ENCODE measurements around the gene KCNJ4.

The KCNJ4 gene

DNA sequence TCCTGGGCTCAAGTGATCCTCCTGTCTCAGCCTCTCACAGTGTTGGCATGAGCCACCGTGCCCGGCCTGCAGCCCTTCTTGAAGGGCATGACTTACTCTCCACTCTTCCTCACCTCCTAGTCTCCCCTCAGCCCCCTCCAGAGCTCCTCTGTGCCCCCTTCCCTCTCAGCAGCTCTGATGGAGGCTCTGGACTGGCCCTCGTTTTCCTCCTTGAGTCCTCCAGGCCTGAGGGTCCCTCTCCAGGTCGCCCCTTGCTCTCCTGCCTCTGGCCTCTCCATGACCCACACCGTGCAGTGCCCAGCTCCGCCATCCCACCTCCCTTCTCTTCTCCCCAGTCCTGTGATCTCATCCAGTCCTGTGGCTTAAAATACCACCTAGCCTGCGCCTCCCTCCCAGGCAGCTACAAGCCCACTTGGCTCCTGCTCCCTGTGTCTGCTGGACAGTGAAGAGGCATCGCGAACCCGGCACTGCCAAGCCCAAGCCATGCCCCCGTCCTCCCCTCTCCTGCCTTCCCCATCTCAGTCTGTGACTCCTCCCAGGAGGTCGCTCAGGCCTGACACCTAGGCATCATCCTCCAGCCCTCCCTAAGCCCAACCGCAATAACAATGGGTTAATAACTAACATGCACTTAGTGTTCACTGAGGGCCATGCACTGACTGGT lies 11.9 kb downstream of the KCNJ4 start:
- CTCF ChIA-PET, result interaction anchor here (0.6 kb wide), 1 partner anchor 129 kb away, joined by 3 read pairs; no protein-coding TSS in a partner anchor
- no peak overlapping the region for H3K27ac ChIP-seq
- POLR2A ChIA-PET (ENCODE audit: low non-redundant PET), result no interaction called here
- TF ChIP-seq, protein P1, sequence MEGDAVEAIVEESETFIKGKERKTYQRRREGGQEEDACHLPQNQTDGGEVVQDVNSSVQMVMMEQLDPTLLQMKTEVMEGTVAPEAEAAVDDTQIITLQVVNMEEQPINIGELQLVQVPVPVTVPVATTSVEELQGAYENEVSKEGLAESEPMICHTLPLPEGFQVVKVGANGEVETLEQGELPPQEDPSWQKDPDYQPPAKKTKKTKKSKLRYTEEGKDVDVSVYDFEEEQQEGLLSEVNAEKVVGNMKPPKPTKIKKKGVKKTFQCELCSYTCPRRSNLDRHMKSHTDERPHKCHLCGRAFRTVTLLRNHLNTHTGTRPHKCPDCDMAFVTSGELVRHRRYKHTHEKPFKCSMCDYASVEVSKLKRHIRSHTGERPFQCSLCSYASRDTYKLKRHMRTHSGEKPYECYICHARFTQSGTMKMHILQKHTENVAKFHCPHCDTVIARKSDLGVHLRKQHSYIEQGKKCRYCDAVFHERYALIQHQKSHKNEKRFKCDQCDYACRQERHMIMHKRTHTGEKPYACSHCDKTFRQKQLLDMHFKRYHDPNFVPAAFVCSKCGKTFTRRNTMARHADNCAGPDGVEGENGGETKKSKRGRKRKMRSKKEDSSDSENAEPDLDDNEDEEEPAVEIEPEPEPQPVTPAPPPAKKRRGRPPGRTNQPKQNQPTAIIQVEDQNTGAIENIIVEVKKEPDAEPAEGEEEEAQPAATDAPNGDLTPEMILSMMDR (conservative IDR thresholded peaks at IDR 0.05; ENCODE audit: low read depth), result no peak
- no peak for DNase-seq (ENCODE audit: low spot score)

DNA sequence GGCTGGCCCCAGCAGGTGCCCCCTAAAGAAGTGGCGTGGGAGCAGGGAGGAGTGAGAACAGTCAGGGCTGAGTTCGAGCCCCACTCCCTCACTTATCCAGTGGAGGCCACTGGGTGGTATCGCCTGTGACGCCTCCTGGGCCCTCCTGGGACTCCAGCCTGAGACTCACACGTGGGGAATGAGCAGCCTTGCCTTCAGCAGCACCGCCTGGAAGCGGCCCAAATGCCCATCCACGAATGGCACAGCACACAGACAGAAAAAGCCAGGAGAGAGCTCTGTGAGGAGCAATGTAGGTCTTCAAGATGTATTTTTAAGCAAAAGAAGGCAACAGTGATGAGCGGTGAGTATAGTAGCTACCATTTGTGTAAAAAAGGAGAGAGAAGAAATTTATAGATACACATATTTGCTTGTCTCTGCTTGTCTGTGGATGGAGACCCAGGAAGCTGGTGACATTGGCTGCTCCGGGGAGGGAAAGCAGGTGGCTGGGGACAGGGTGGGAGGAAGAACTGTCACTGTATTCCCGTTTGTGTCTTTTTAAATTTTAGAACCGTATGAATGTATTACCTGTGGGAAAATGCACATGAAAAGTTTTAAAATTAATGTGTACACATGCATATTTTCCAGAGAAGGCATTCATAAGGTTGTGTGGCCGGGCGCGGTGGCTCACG lies 13.2 kb downstream of the KCNJ4 start:
- H3K27ac ChIP-seq, result no peak overlapping the region
- ChIA-PET POLR2A (ENCODE audit: low non-redundant PET) (interaction anchor here (0.6 kb wide), 1 partner anchor 17 kb away, joined by 3 read pairs; no protein-coding TSS in a partner anchor), CTCF (interaction anchor here (0.6 kb wide), 1 partner anchor 327 kb away, joined by 3 read pairs; no protein-coding TSS in a partner anchor)
- TF ChIP-seq, protein P1 (conservative IDR thresholded peaks at IDR 0.05; ENCODE audit: low read depth), result no peak
- no peak for DNase-seq (ENCODE audit: low spot score)

DNA sequence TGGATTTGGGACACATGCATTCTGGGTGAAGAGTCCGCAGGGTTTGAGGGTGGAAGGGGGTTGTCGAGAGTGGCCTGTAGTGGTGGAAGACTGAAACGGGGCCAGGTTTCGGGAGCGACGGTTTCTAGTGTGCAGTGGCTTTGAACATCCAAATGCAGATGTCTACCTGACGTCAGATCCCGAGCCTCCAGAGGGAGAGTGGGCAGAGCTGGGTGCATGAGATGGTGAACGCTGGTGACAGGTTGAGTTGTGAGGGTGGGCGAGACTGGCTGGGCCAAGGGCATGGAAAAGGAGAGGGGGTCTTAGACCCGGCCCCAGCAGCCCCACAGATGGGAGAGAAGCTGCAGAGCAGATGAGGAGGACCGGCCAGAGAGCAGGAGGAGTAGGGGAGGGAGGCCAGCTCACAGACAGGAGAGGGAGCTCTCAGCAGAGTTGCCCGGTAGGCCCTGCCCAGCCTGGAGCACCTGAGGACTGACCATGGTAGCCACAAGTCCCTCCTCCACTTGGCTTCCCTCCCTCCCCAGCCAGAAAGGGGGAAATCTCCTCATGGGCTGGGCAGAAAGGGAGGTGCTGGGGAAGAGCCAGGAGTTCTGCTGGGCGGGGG lies 14.2 kb downstream of the KCNJ4 start:
- no peak overlapping the region for H3K27ac ChIP-seq
- DNase-seq (ENCODE audit: low spot score), result no peak
- TF ChIP-seq, protein P1 (conservative IDR thresholded peaks at IDR 0.05; ENCODE audit: low read depth), result no peak
- POLR2A ChIA-PET (ENCODE audit: low non-redundant PET), result no interaction called here
- CTCF ChIA-PET, result interaction anchor here (0.6 kb wide), 1 partner anchor 91 kb away, joined by 3 read pairs; no protein-coding TSS in a partner anchor

DNA sequence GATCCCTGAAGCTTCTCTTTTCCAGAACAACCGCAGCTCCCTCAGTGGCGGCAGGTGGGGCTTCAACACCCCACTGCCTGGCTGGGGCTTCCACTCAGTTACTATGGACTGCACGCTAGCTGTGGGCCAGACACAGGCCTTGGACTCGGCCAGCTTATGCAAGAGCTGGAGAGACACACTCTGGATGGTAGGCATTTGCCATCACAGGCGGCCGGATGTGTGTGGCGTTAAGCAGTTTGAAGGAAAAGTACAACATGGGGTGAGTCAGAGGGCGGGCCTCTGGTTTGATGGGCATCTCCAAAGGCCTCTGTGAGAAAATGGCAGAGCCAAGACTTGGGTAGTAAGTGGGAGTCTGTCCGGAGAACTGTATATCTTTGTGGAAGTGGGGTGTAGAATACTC lies 17.6 kb downstream of the KCNJ4 start:
- POLR2A ChIA-PET (ENCODE audit: low non-redundant PET), result no interaction called here

DNA sequence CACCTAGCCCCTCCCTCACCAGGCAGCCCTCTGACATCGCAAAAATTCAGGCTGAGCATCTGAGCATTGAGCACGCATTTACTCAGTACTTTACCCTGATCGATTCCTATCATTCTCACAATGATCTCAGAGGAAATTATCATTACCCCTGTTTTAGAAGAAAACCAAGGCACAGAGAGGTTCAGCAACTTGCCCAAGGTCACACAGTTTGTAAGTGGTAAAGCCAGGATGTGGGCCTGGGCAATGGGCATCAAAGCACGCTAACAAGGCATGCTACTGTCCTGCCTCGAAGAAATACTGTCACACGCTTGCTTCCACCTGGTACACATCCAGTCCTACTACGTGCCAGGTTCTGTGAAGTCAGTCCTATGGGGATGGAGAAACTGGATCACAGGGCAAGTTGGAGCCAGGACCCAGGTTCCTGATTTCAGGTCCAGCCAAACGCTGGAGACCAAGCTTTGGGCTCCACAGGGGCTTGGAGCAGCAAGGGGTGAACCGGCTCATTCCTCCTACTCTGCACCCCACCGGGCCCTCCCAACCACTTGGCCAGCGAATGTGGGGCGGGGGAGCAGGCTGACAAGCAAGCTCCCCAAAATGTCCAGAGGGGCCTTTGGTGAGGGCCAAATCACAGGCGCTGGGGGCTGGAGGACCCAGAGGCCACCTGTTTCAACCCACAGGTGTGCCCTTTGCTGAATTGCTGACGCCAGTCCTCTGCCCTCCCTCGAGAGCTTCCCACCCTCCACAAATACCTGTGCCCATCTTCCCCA lies 18.2 kb downstream of the KCNJ4 start:
- no peak overlapping the region for H3K27ac ChIP-seq
- POLR2A ChIA-PET (ENCODE audit: low non-redundant PET), result no interaction called here
- CTCF ChIA-PET, result interaction anchor here (0.5 kb wide), 1 partner anchor 177 kb away, joined by 3 read pairs; no protein-coding TSS in a partner anchor
- TF ChIP-seq, protein P1 (conservative IDR thresholded peaks at IDR 0.05; ENCODE audit: low read depth), result no peak
- DNase-seq (ENCODE audit: low spot score), result no peak

More for the DNA sequence above, 17.6 kb downstream of the KCNJ4 start:
- H3K27ac ChIP-seq, result no peak overlapping the region
- CTCF ChIA-PET, result interaction anchor here (0.5 kb wide), 1 partner anchor 177 kb away, joined by 3 read pairs; no protein-coding TSS in a partner anchor
- TF ChIP-seq, protein P1 (conservative IDR thresholded peaks at IDR 0.05; ENCODE audit: low read depth), result no peak
- no peak for DNase-seq (ENCODE audit: low spot score)

DNA sequence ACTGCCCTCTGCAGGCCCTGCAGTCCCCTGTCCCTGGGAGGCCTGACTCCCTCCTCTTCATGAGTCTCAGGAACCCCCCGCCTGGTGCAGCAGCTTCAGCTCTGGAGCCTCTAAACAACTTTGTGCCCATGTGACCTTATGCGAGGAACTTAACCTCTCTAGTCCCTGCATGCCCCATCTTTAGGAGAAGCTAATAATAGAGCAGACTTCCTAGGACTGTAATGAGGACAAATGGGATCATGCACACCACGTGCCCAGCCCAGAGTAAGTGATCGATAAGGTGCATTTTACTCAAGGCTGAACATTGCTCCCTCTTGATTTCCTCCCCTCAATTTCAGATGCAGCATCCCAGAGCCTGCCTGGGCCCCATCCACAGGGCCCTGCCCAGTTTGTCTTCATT lies 19.0 kb downstream of the KCNJ4 start:
- CTCF ChIA-PET, result no interaction called here
- H3K27ac ChIP-seq, result no peak overlapping the region
- POLR2A ChIA-PET (ENCODE audit: low non-redundant PET), result no interaction called here
- DNase-seq (ENCODE audit: low spot score), result no peak
- TF ChIP-seq, protein P1 (conservative IDR thresholded peaks at IDR 0.05; ENCODE audit: low read depth), result no peak

Data from RWPE1 (cell line).